ENCODE results near the gene TP63.

- TF ChIP-seq CTCF (IDR thresholded peaks at IDR 0.05; ENCODE audit: insufficient read depth, low read depth, low read length): no peak
- TF ChIP-seq EZH2 (IDR thresholded peaks at IDR 0.05; ENCODE audit: insufficient read depth, low read length): no peak
Measured at GRCh38 chr3:189911001-189911400, 279.8 kb downstream of the TP63 start.

Measured in astrocyte (in vitro differentiated cells and primary cell).